ENCODE results near the gene USP47. TPM values are rescaled to one million over a fixed set of nuclear protein-coding genes. Genes with fewer than 3 reads are reported as not detected.

The USP47 gene
- total RNA-seq, 2 experiments from 2014 or later, result 34.5 to 38.4 TPM

DNA sequence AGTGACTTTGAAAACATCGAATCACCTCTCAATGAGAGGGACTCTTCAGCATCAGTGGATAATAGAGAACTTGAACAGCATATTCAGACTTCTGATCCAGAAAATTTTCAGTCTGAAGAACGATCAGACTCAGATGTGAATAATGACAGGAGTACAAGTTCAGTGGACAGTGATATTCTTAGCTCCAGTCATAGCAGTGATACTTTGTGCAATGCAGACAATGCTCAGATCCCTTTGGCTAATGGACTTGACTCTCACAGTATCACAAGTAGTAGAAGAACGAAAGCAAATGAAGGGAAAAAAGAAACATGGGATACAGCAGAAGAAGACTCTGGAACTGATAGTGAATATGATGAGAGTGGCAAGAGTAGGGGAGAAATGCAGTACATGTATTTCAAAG, 100.9 kb downstream of the USP47 start:
- Mint-ChIP-seq H3K4me1 (ENCODE audit: low read depth) (no peaks in the 10 kb centered on the region), H3K4me3 (no peak overlapping the region), H3K27me3 (ENCODE audit: low read depth) (no peaks in the 10 kb centered on the region), H3K36me3 (ENCODE audit: low read depth) (peaks cover 40% of the 10 kb centered on the region), H3K27ac (no peak overlapping the region), H3K9me3 (ENCODE audit: insufficient read depth) (no peaks in the 10 kb centered on the region)
- DNase-seq (no peak), ATAC-seq (no peak)
- ChIA-PET POLR2A (no interaction called here), CTCF (interaction anchor here (1.1 kb wide), 2 partner anchors 11 to 102 kb away, joined by 3 to 4 read pairs; no protein-coding TSS in a partner anchor)

DNA sequence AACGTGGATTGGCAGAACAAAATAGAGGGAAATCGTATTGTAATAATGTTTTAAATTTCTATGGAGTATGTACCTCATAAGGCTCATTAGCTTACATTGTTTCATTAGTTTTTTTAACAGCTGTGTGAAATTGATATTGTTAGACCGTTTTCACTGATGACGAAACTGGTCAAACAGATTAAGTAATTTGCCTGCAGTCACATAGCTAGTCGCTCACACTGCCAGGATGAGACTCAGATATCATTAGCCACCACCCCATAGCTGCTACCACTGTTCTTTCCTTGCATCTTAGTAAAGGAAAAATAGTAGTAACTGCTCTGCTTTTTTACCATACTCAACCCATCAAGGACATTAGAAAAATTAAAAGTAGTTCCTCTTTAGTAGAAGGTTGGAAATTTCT, 102.7 kb downstream of the USP47 start:
- no peaks in the 10 kb centered on the region for H3K4me1 Mint-ChIP-seq (ENCODE audit: low read depth)
- peaks cover 35% of the 10 kb centered on the region for H3K36me3 Mint-ChIP-seq (ENCODE audit: low read depth)
- H3K27ac Mint-ChIP-seq, result no peak overlapping the region
- ChIA-PET CTCF (interaction anchor here (1.2 to 2.0 kb wide), 4 partner anchors 13 to 337 kb away, joined by 3 to 6 read pairs (median 4); no protein-coding TSS in a partner anchor), POLR2A (no interaction called here)
- ATAC-seq (no peak), DNase-seq (no peak)
- no peaks in the 10 kb centered on the region for H3K9me3 Mint-ChIP-seq (ENCODE audit: insufficient read depth)
- H3K27me3 Mint-ChIP-seq (ENCODE audit: low read depth), result no peaks in the 10 kb centered on the region
- no peak overlapping the region for H3K4me3 Mint-ChIP-seq

DNA sequence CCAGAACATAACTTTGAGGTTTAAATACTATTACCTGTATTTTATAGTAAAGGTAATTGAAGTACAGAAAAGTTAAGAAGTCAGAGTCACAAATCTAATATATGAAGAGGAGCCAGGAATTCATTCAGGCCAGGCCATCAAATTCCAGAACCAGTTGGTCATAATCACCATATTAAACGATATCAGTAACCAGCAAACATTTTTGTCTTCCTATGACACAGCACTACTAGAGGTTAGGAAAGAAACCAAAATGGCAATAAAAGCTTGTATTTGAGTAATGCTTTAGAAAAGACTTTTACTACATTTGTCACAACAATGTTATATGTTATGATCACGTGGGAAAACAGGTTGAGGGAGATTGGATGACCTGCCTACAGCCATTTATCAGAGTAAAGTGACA, 104.4 kb downstream of the USP47 start:
- Mint-ChIP-seq H3K9me3 (ENCODE audit: insufficient read depth) (no peaks in the 10 kb centered on the region), H3K4me1 (ENCODE audit: low read depth) (no peaks in the 10 kb centered on the region), H3K27ac (no peak overlapping the region), H3K27me3 (ENCODE audit: low read depth) (no peaks in the 10 kb centered on the region), H3K36me3 (ENCODE audit: low read depth) (peaks cover 37% of the 10 kb centered on the region), H3K4me3 (no peak overlapping the region)
- POLR2A ChIA-PET, result no interaction called here
- DNase-seq (no peak), ATAC-seq (no peak)
- CTCF ChIA-PET, result interaction anchor here (1.1 to 3.3 kb wide), 5 partner anchors 10 to 98 kb away, joined by 3 to 17 read pairs (median 4); no protein-coding TSS in a partner anchor

DNA sequence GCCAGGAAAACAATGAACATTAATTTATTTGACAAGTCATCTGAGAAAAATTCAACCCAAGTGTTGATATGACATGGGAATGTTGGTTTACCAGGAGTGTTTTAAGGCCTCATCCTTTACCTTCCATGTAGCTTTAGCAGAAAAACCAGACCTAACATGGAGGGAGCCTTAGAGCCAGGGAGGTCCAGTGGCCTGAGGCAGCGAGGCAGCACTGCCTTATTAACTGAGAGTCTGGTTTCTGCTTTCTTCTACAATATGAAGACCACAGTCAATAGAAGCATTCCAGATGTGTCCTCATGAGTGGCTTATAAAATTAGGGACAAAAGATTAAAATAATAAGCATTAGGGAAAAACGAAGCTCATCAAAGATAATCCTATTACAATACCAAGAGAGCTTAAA, 105.1 kb downstream of the USP47 start:
- no peaks in the 10 kb centered on the region for H3K9me3 Mint-ChIP-seq (ENCODE audit: insufficient read depth)
- H3K36me3 Mint-ChIP-seq (ENCODE audit: low read depth), result peaks cover 38% of the 10 kb centered on the region
- POLR2A ChIA-PET, result no interaction called here
- H3K27me3 Mint-ChIP-seq (ENCODE audit: low read depth), result no peaks in the 10 kb centered on the region
- CTCF ChIA-PET, result interaction anchor here (1.1 to 3.3 kb wide), 10 partner anchors 10 to 342 kb away, joined by 3 to 17 read pairs (median 4); no protein-coding TSS in a partner anchor
- no peak overlapping the region for H3K4me3 Mint-ChIP-seq
- no peak overlapping the region for H3K27ac Mint-ChIP-seq
- DNase-seq (no peak), ATAC-seq (no peak)
- H3K4me1 Mint-ChIP-seq (ENCODE audit: low read depth), result no peaks in the 10 kb centered on the region

DNA sequence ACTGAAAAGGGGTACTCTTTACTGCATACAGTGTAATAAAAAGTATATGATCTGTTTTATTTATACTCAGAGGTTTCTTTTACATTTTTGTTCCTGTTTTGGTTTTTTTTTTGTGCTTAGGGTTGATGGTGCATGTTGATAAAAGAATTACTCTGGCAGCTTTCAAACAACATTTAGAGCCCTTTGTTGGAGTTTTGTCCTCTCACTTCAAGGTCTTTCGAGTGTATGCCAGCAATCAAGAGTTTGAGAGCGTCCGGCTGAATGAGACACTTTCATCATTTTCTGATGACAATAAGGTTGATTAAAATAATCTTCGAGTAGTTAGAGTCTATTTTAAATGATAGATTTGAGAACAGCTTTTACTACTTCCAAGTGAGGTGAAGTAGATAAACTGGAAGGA, 106.1 kb downstream of the USP47 start:
- no peaks in the 10 kb centered on the region for H3K4me1 Mint-ChIP-seq (ENCODE audit: low read depth)
- ATAC-seq (no peak), DNase-seq (no peak)
- H3K27ac Mint-ChIP-seq, result no peak overlapping the region
- no peaks in the 10 kb centered on the region for H3K9me3 Mint-ChIP-seq (ENCODE audit: insufficient read depth)
- peaks cover 40% of the 10 kb centered on the region for H3K36me3 Mint-ChIP-seq (ENCODE audit: low read depth)
- ChIA-PET CTCF (interaction anchor here (1.1 to 3.3 kb wide), 8 partner anchors 10 to 341 kb away, joined by 3 to 17 read pairs (median 4); no protein-coding TSS in a partner anchor), POLR2A (no interaction called here)
- no peak overlapping the region for H3K4me3 Mint-ChIP-seq
- H3K27me3 Mint-ChIP-seq (ENCODE audit: low read depth), result no peaks in the 10 kb centered on the region

GRCh38 chr11:11948242-11948947, 106.6 kb downstream of the USP47 start:
- ChIA-PET POLR2A (no interaction called here), CTCF (interaction anchor here (1.2 to 3.3 kb wide), 5 partner anchors 11 to 341 kb away, joined by 3 to 17 read pairs (median 4); no protein-coding TSS in a partner anchor)
- Mint-ChIP-seq H3K4me3 (no peak overlapping the region), H3K9me3 (ENCODE audit: insufficient read depth) (no peaks in the 10 kb centered on the region), H3K27me3 (ENCODE audit: low read depth) (no peaks in the 10 kb centered on the region), H3K4me1 (ENCODE audit: low read depth) (no peaks in the 10 kb centered on the region), H3K27ac (no peak overlapping the region), H3K36me3 (ENCODE audit: low read depth) (peaks cover 43% of the 10 kb centered on the region)
- DNase-seq (no peak), ATAC-seq (no peak)

DNA sequence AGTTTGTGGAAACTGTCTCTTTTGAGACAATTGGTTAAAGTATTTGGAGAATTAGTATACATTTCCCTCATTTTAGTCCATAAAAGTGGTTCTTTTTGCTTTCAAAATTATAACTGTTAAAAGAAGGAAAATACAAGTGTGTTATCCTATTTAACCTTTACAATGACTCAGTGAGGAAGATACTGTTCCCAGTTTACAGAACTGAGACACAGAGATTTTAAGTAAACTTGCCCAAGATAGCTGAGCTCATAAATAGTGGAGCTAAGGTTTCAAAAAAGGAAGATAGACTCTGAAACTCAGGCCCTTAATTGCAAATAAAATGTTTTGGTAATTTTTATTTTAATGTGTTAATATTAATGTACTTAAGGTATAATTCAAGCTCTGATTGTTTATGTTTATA, 107.7 kb downstream of the USP47 start:
- DNase-seq (no peak), ATAC-seq (no peak)
- Mint-ChIP-seq H3K27ac (no peak overlapping the region), H3K9me3 (ENCODE audit: insufficient read depth) (no peaks in the 10 kb centered on the region), H3K4me3 (no peak overlapping the region), H3K36me3 (ENCODE audit: low read depth) (peaks cover 46% of the 10 kb centered on the region), H3K4me1 (ENCODE audit: low read depth) (no peaks in the 10 kb centered on the region), H3K27me3 (ENCODE audit: low read depth) (no peaks in the 10 kb centered on the region)
- CTCF ChIA-PET, result no interaction called here
- POLR2A ChIA-PET, result interaction anchor here (0.7 to 1.2 kb wide), 2 partner anchors 12 to 23 kb away, joined by 3 read pairs; no protein-coding TSS in a partner anchor

DNA sequence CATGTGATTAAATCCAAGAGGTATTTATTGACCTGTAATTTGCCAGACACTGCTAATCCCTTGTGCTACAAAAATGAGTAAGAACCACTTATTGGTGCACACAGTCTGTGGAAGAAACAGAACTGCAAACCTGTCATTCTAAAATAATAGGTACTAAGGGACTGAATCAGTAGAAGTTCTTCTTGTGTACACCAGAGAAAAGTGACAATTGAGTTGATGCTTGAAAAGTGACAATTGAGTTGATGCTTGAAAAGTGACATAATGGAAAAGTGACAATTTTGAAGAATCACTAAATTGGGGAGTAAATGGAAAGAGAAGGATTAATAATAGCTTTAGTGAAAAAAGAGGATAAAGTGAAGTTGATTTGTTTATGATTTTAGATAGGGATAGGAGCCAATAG, 110.3 kb downstream of the USP47 start:
- Mint-ChIP-seq H3K4me3 (no peak overlapping the region), H3K4me1 (ENCODE audit: low read depth) (no peaks in the 10 kb centered on the region), H3K36me3 (ENCODE audit: low read depth) (peaks cover 55% of the 10 kb centered on the region), H3K9me3 (ENCODE audit: insufficient read depth) (no peaks in the 10 kb centered on the region), H3K27ac (no peak overlapping the region), H3K27me3 (ENCODE audit: low read depth) (no peaks in the 10 kb centered on the region)
- no peak for DNase-seq
- ChIA-PET POLR2A (no interaction called here), CTCF (no interaction called here)
- ATAC-seq, result no peak

DNA sequence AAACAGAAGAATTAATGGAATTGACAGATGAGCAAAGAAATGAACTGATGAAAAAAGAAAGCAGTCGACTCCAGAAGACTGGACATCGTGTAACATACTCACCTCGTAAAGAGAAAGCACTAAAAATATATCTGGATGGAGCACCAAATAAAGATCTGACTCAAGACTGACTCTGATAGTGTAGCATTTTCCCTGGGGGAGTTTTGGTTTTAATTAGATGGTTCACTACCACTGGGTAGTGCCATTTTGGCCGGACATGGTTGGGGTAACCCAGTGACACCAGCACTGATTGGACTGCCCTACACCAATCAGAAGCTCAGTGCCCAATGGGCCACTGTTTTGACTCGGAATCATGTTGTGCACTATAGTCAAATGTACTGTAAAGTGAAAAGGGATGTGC, 114.2 kb downstream of the USP47 start:
- H3K27me3 Mint-ChIP-seq (ENCODE audit: low read depth), result no peaks in the 10 kb centered on the region
- H3K4me3 Mint-ChIP-seq, result no peak overlapping the region
- H3K27ac Mint-ChIP-seq, result no peak overlapping the region
- ChIA-PET POLR2A (interaction anchor here (0.7 kb wide), 1 partner anchor 114 kb away, joined by 3 read pairs; no protein-coding TSS in a partner anchor), CTCF (interaction anchor here (0.5 to 2.7 kb wide), 5 partner anchors 9 to 1050 kb away, joined by 3 to 18 read pairs (median 3); no protein-coding TSS in a partner anchor)
- no peaks in the 10 kb centered on the region for H3K9me3 Mint-ChIP-seq (ENCODE audit: insufficient read depth)
- DNase-seq (no peak), ATAC-seq (no peak)
- H3K36me3 Mint-ChIP-seq (ENCODE audit: low read depth), result peaks cover 65% of the 10 kb centered on the region
- H3K4me1 Mint-ChIP-seq (ENCODE audit: low read depth), result peaks cover 27% of the 10 kb centered on the region

GRCh38 chr11:11958403-11959231, 116.8 kb downstream of the USP47 start:
- Mint-ChIP-seq H3K9me3 (ENCODE audit: insufficient read depth) (peaks cover 5% of the 10 kb centered on the region), H3K27ac (peak overlapping the region; percentile 20), H3K27me3 (ENCODE audit: low read depth) (peaks cover 2% of the 10 kb centered on the region), H3K4me3 (no peak overlapping the region), H3K4me1 (ENCODE audit: low read depth) (peaks cover 43% of the 10 kb centered on the region), H3K36me3 (ENCODE audit: low read depth) (peaks cover 53% of the 10 kb centered on the region)
- ChIA-PET POLR2A (interaction anchor here (0.9 to 1.3 kb wide), 3 partner anchors 17 to 117 kb away, joined by 3 read pairs; no protein-coding TSS in a partner anchor), CTCF (interaction anchor here (1.0 to 2.1 kb wide), 3 partner anchors 9 to 86 kb away, joined by 4 to 9 read pairs (median 7); no protein-coding TSS in a partner anchor)
- ATAC-seq (no peak), DNase-seq (no peak)

DNA sequence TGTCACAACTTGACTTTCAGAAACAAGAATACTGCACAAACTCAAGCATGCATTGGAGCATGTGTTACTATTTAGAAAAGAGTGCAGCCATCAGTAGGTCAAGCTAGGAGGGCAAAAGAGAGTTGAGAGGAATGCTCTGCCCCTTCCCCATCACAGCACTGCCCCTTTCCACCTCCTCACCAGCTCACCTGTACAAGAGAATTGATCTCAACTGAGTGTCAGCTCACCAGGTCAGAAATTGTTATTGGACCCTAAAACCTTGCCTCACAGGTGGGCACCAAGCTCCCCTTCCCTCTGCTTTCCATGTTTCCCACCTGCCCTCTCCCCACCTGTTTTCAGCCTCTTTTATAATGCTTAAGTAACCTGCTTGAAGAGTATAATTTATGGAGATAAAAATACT, 117.8 kb downstream of the USP47 start:
- no peak overlapping the region for H3K4me3 Mint-ChIP-seq
- H3K27me3 Mint-ChIP-seq (ENCODE audit: low read depth), result peaks cover 8% of the 10 kb centered on the region
- ChIA-PET POLR2A (interaction anchor here (1.2 to 1.3 kb wide), 2 partner anchors 16 to 118 kb away, joined by 3 read pairs; no protein-coding TSS in a partner anchor), CTCF (interaction anchor here (1.2 to 1.8 kb wide), 2 partner anchors 12 to 116 kb away, joined by 3 to 7 read pairs; no protein-coding TSS in a partner anchor)
- DNase-seq (no peak), ATAC-seq (no peak)
- peaks cover 49% of the 10 kb centered on the region for H3K36me3 Mint-ChIP-seq (ENCODE audit: low read depth)
- peaks cover 5% of the 10 kb centered on the region for H3K9me3 Mint-ChIP-seq (ENCODE audit: insufficient read depth)
- peaks cover 43% of the 10 kb centered on the region for H3K4me1 Mint-ChIP-seq (ENCODE audit: low read depth)
- peak overlapping the region; percentile 81 for H3K27ac Mint-ChIP-seq
